ENCODE results near the gene WNK4. TPM values are rescaled to one million over a fixed set of nuclear protein-coding genes. Genes with fewer than 3 reads are reported as not detected.
A peak's percentile ranks its signal among the peaks of the same experiment; 100 is the strongest.

WNK4 gene
- polyA plus RNA-seq, 3 donors: not detected

GRCh38 chr17:42843358-42843934 is 63.0 kb downstream of the WNK4 start:
- TF ChIP-seq, protein P1, sequence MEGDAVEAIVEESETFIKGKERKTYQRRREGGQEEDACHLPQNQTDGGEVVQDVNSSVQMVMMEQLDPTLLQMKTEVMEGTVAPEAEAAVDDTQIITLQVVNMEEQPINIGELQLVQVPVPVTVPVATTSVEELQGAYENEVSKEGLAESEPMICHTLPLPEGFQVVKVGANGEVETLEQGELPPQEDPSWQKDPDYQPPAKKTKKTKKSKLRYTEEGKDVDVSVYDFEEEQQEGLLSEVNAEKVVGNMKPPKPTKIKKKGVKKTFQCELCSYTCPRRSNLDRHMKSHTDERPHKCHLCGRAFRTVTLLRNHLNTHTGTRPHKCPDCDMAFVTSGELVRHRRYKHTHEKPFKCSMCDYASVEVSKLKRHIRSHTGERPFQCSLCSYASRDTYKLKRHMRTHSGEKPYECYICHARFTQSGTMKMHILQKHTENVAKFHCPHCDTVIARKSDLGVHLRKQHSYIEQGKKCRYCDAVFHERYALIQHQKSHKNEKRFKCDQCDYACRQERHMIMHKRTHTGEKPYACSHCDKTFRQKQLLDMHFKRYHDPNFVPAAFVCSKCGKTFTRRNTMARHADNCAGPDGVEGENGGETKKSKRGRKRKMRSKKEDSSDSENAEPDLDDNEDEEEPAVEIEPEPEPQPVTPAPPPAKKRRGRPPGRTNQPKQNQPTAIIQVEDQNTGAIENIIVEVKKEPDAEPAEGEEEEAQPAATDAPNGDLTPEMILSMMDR (IDR thresholded peaks at IDR 0.05): peak; percentile 86
- Mint-ChIP-seq H3K36me3 (peaks cover 64 to 73% of the 10 kb centered on the region in 2 donors), H3K9me3 (no peaks in the 10 kb centered on the region), H3K27ac (peak overlapping the region in 1 of 7 donors; percentile 69), H3K4me3 (no peak overlapping the region), H3K4me1 (peaks cover 28% of the 10 kb centered on the region), H3K27me3 (ENCODE audit: low read depth in 3 of 3) (peaks cover 0 to 5% (median 2%) of the 10 kb centered on the region in 3 donors)
- intact Hi-C loops (cut with micrococcal nuclease): loop anchor here (2.0 to 10.0 kb wide), 4 partner anchors 93 to 154 kb away; partner anchors contain the start of gene RPL27 (in 2 of the 2)
- Histone ChIP-seq H3K4me2 (replicated peaks; ENCODE audit: extremely low read depth, low read length, poor library complexity, severe bottlenecking) (no peak overlapping the region), H3K9me3 (replicated peaks in 1 of 2; ENCODE audit: control insufficient read depth in 1 of 2, insufficient read depth in 1 of 2, low read length in 2 of 2) (no peaks in the 10 kb centered on the region), H3K4me1 (ENCODE audit: control insufficient read depth in 1 of 2, insufficient read depth in 2 of 2, low read length in 2 of 2) (peaks cover 19 to 23% of the 10 kb centered on the region in 2 donors), H3K27me3 (ENCODE audit: control insufficient read depth in 2 of 2, insufficient read depth in 2 of 2, low read length in 2 of 2) (no peaks in the 10 kb centered on the region), H3K27ac (ENCODE audit: low read depth in 1 of 2, low read length in 2 of 2) (no peak overlapping the region), H3K4me3 (replicated peaks in 1 of 3; ENCODE audit: low read depth in 2 of 3, low read length in 3 of 3) (no peak overlapping the region), H2AFZ (ENCODE audit: insufficient read depth, low read depth, low read length, poor library complexity, severe bottlenecking) (no peak overlapping the region), H3K79me2 (ENCODE audit: insufficient read depth, low read length) (peaks cover 2% of the 10 kb centered on the region), H3K36me3 (replicated peaks in 1 of 2; ENCODE audit: control insufficient read depth in 1 of 2, insufficient read depth in 2 of 2, low read length in 2 of 2) (peaks cover 70 to 74% of the 10 kb centered on the region in 2 donors), H4K20me1 (ENCODE audit: insufficient read depth, low read length) (peaks cover 49% of the 10 kb centered on the region), H3K9ac (ENCODE audit: insufficient read depth, low read length, poor library complexity, severe bottlenecking) (no peak overlapping the region)
- DNase-seq: peak; percentile 32 to 58 (median 51)
- 17% methylated on average over 1 of the region's 6 CpGs for WGBS (ENCODE audit: insufficient coverage)

- no peak for DNase-seq
- peaks cover 56 to 65% of the 10 kb centered on the region in 2 donors for H3K36me3 Mint-ChIP-seq
- H3K4me3 ChIP-seq (replicated peaks in 1 of 3; ENCODE audit: low read depth in 2 of 3, low read length in 3 of 3): no peak within 1 kb of the TSS
- H3K4me2 ChIP-seq (replicated peaks; ENCODE audit: extremely low read depth, low read length, poor library complexity, severe bottlenecking): no peak within 1 kb of the TSS
- H3K27me3 ChIP-seq (ENCODE audit: control insufficient read depth in 2 of 2, insufficient read depth in 2 of 2, low read length in 2 of 2): no peaks in the 10 kb centered on the region
- no peak within 1 kb of the TSS for H2AFZ ChIP-seq (ENCODE audit: insufficient read depth, low read depth, low read length, poor library complexity, severe bottlenecking)
- 72% methylated on average over 3 of the region's 4 CpGs for WGBS (ENCODE audit: insufficient coverage)
- intact Hi-C loops (cut with micrococcal nuclease): loop anchor here (5.0 to 10.0 kb wide), 3 partner anchors 93 to 153 kb away; partner anchors contain the start of gene RPL27 (in 2 of the 2)
- H3K4me3 Mint-ChIP-seq: no peak within 1 kb of the TSS
- H3K4me1 Mint-ChIP-seq: peaks cover 28% of the 10 kb centered on the region
- H3K36me3 ChIP-seq (replicated peaks in 1 of 2; ENCODE audit: control insufficient read depth in 1 of 2, insufficient read depth in 2 of 2, low read length in 2 of 2): peaks cover 62 to 66% of the 10 kb centered on the region in 2 donors
- peak within 1 kb of the TSS in 6 of 7 donors; percentile 41 to 81 (median 66) for H3K27ac Mint-ChIP-seq
- H3K4me1 ChIP-seq (ENCODE audit: control insufficient read depth in 1 of 2, insufficient read depth in 2 of 2, low read length in 2 of 2): peaks cover 19 to 23% of the 10 kb centered on the region in 2 donors
- H3K9me3 Mint-ChIP-seq: no peaks in the 10 kb centered on the region
- H3K9me3 ChIP-seq (replicated peaks in 1 of 2; ENCODE audit: control insufficient read depth in 1 of 2, insufficient read depth in 1 of 2, low read length in 2 of 2): no peaks in the 10 kb centered on the region
- H3K9ac ChIP-seq (ENCODE audit: insufficient read depth, low read length, poor library complexity, severe bottlenecking): no peak within 1 kb of the TSS
- no peaks in the 10 kb centered on the region for H3K79me2 ChIP-seq (ENCODE audit: insufficient read depth, low read length)
- TF ChIP-seq, protein P1 (IDR thresholded peaks at IDR 0.05): no peak
- H3K27ac ChIP-seq (ENCODE audit: low read depth in 1 of 2, low read length in 2 of 2): peak within 1 kb of the TSS in 1 of 2 donors; percentile 64
- peaks cover 42% of the 10 kb centered on the region for H4K20me1 ChIP-seq (ENCODE audit: insufficient read depth, low read length)
- H3K27me3 Mint-ChIP-seq (ENCODE audit: low read depth in 3 of 3): peaks cover 0 to 3% (median 2%) of the 10 kb centered on the region in 3 donors
These were observed 63.9 kb downstream of the WNK4 start, which contains the start of gene AOC2 for GRCh38 chr17:42844271-42844670. AOC2 (plus strand) TSS chr17:42844580; CDS start chr17:42844627, 47 bp downstream.

Measured in CD14-positive monocyte (primary cell).